NCI-H345 treated with DMSO at 0.1 percent for 48 hours (cell line): Measurements from ENCODE around the gene EZH2.
A peak's percentile ranks its signal among the peaks of the same experiment; 100 is the strongest.

Experiments used
- DNase-seq: peaks from one replicate; lab custom pipeline; 2025; ENCODE audit not compliant: unreplicated experiment; lab: John Stamatoyannopoulos, UW

EZH2 gene

DNA sequence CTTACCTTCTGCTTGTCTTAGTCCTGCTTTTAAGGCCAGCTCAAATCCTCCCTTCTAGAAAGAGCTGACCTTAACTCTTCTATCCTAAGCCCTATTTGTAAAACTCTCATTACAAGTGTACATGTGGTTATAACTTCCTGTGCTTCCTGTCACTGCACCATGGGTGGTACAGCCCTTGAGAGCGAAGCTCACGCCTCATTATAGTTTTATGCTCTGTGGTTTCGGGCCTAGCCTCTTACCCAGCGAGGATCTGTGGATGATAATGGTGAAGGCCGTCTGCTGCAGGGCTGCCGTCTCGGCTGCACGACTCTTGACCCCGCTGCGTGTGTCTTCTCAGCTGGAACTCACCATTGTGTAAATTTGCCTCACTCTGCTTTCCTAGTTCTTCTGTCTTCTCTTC is 110.8 kb downstream of the EZH2 start:
- DNase-seq: peak; percentile 61

DNA sequence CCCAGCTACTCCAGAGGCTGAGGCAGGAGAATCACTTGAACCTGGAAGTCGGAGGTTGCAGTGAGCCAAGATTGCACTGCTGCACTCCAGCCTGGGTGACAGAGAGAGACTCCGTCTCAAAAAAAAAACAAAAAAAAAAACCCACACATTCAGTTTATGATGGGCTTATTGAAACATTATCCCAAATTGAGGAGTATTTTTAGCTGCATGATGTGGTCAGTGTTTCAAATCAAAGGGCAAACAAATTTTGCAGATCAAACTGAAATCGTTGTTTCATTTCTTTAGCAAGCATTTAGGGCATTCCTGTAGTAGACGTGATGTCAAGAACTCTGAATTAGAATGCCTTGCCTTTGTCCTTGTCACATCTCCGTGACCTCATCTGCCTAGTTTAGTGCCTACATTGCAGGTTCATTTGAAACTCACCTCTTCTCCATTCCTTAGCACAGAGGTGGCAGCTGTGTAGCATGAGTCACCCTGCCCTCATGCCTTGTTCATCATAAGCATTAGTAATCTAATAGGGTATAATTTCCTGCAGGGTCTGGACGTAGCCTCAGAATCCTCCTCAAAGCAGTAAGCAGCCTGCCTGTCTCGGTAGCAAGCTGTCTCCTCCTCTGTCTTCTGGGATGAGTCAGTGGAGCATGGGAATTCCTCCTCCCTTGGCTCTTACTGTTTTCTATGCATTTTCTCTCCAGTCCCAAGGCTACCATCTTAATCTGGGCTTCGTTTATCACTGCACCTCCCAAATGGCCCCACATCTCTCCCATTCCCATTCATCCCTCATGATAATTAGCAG is 111.6 kb downstream of the EZH2 start:
- DNase-seq: no peak

DNA sequence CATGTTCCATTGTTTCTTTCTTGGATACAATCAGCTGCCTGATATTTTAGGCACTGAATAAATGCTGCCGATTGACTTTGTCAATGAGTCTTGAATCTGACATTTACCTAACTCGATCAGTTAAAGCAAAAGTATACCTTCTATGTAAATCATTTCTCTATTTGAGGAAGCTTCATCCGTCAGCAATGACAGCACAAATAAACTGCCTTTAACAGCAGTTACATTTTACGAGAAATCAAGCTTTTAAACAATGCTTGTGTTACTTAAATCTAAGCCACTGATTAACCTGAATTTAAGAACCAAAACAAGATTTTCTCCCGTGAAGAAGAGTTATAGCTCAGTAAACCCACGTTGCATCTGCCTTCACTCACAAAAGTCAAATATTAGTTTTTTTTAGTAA is 114.1 kb downstream of the EZH2 start:
- DNase-seq: no peak

DNA sequence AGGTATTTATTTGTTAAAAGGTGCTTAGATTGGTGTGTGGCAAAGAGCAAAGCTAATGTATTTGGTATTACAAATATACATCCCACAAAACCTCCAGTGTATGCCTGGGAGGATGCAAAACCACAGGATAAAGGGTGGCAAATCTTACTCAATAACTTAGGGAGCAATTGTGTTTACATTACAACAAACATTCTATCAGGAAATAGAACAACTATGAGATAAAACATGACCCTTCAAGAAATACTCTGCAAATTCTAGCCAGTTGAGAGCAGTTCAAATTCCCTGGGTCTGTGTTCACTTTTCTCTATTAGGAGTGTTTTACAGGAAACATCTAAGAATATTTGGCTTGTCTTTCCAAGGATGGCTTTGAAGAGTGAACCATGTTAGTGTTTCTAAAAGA is 120.5 kb downstream of the EZH2 start:
- DNase-seq: no peak

DNA sequence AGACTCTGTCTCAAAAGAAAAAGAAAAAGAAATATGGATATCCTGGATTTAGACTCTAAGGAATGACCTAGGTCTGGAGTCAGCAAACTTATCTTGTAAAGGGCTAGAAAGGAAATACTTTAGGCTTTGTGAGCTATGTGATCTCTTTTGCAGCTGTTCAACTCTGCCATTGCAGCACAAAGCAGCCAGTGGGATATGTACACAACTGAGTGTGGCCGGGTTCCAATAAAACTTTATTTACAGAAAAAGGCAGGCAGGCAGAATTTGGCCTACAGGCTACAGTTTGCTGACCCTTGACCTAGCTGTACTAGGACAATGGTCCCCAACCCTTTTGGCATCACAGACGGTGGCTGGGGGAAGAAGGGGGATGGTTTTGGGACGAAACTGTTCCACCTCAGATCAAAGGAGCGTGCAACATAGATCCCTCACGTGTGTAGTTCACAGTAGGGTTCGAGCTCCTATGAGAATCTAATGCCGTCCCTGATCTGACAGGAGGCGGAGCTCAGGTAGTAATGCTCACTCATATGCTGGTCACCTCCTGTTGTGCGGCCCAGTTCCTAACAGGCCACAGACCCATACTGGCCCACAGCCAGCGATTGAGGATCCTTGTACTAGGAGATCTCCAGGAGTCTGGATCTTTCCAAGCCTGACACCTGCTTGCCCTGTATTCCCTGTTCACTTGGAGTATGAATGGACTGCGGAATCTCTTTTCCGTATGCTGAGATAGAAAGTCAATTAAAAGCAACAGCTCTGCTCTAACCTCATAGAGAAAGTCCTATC is 122.4 kb downstream of the EZH2 start:
- DNase-seq: no peak
